GM23338 (cell line): ENCODE results near the gene FBXL2. TPM values are rescaled to one million over a fixed set of nuclear protein-coding genes. Genes with fewer than 3 reads are reported as not detected.

Experiments used
- ATAC-seq: fragments of 200-7000 bp; cut with Tn5 transposase; 3 replicates; pipeline ENCODE4 v1.9.1; 2020
- DNase-seq: peaks from one replicate; pipeline ENCODE4 v3.0.0-alpha.2; 2015; ENCODE audit warnings: low spot score
- H2AFZ ChIP-seq: fragments of 200-600 bp; sonication (generic); 2 replicates; pipeline ENCODE4 v1.8.0; 2016; ENCODE audit warnings: antibody characterized with exemption, mild to moderate bottlenecking, moderate library complexity
- H3F3A ChIP-seq: fragments of 200-600 bp; sonication (generic); replicated peaks from 2 replicates; pipeline ENCODE4 v1.8.0; 2017; ENCODE audit warnings: antibody characterized with exemption, mixed run types, low read depth
- H3K27ac ChIP-seq: fragments of 200-600 bp; sonication (generic); 2 replicates; pipeline ENCODE4 v1.6.1; 2016; ENCODE audit warnings: low read depth
- H3K27me3 ChIP-seq: fragments of 200-600 bp; sonication (generic); 2 replicates; pipeline ENCODE4 v1.8.0; 2016; ENCODE audit warnings: mild to moderate bottlenecking, mixed run types, moderate library complexity; ENCODE audit not compliant: insufficient read depth
- H3K36me3 ChIP-seq: fragments of 200-600 bp; sonication (generic); 2 replicates; pipeline ENCODE4 v1.8.0; 2016; ENCODE audit warnings: mild to moderate bottlenecking; ENCODE audit not compliant: insufficient read depth
- H3K4me1 ChIP-seq: fragments of 200-600 bp; sonication (generic); 2 replicates; pipeline ENCODE4 v1.8.0; 2016; ENCODE audit warnings: mild to moderate bottlenecking, moderate library complexity; ENCODE audit not compliant: insufficient read depth
- H3K4me2 ChIP-seq: fragments of 200-600 bp; sonication (generic); 2 replicates; pipeline ENCODE4 v1.7.1; 2017; ENCODE audit warnings: mixed run types
- H3K4me3 ChIP-seq: fragments of 200-600 bp; sonication (generic); 2 replicates; pipeline ENCODE4 v1.6.1; 2016; ENCODE audit warnings: mixed run types
- H3K79me2 ChIP-seq: fragments of 200-600 bp; sonication (generic); replicated peaks from 2 replicates; pipeline ENCODE4 v1.8.0; 2017; ENCODE audit warnings: mild to moderate bottlenecking; ENCODE audit not compliant: insufficient read depth
- H3K9me2 ChIP-seq: fragments of 200-600 bp; sonication (generic); 2 replicates; pipeline ENCODE4 v1.8.0; 2017; ENCODE audit not compliant: insufficient read depth
- H4K20me1 ChIP-seq: fragments of 200-600 bp; sonication (generic); replicated peaks from 2 replicates; pipeline ENCODE4 v1.8.0; 2017; ENCODE audit warnings: mild to moderate bottlenecking; ENCODE audit not compliant: insufficient read depth
- H3K27ac Mint-ChIP-seq: 2 replicates; pipeline ENCODE4 v1.8.0; 2020; ENCODE audit warnings: inconsistent platforms, mild to moderate bottlenecking, moderate library complexity, mixed read lengths
- H3K27me3 Mint-ChIP-seq: 3 replicates; pipeline ENCODE4 v1.8.0; 2022; ENCODE audit warnings: low read depth, mild to moderate bottlenecking, moderate library complexity, mixed read lengths, inconsistent platforms; ENCODE audit not compliant: insufficient read depth, poor library complexity
- H3K36me3 Mint-ChIP-seq: 3 replicates; pipeline ENCODE4 v1.8.0; 2021; ENCODE audit warnings: low read depth, mild to moderate bottlenecking, inconsistent platforms, moderate library complexity, mixed read lengths
- H3K4me1 Mint-ChIP-seq: 3 replicates; pipeline ENCODE4 v1.8.0; 2020; ENCODE audit warnings: mild to moderate bottlenecking, inconsistent platforms, mixed read lengths
- H3K4me3 Mint-ChIP-seq: 3 replicates; pipeline ENCODE4 v1.8.0; 2021; ENCODE audit warnings: moderate library complexity, mild to moderate bottlenecking, inconsistent platforms, mixed read lengths
- H3K9me3 Mint-ChIP-seq: 3 replicates; pipeline ENCODE4 v1.8.0; 2020; ENCODE audit warnings: moderate library complexity, mild to moderate bottlenecking, inconsistent platforms, mixed read lengths
- CREB1 ChIP-seq: fragments of 250-450 bp; sonication (Bioruptor Pico); IDR thresholded peaks from 2 replicates; pipeline ENCODE4 v1.5.0; 2020; ENCODE audit warnings: low read depth, mild to moderate bottlenecking, moderate library complexity
- EZH2 ChIP-seq: fragments of 200-600 bp; sonication (generic); IDR thresholded peaks from one replicate; pipeline ENCODE4 v1.8.0; 2017; ENCODE audit warnings: antibody characterized with exemption, mild to moderate bottlenecking, low read depth; ENCODE audit not compliant: unreplicated experiment
- EZH2phosphoT487 ChIP-seq: fragments of 200-600 bp; sonication (generic); IDR thresholded peaks from one replicate; pipeline ENCODE4 v1.8.1; 2018; ENCODE audit warnings: antibody characterized with exemption; ENCODE audit not compliant: unreplicated experiment
- NANOG ChIP-seq: IDR thresholded peaks from 2 replicates; pipeline ENCODE4 v1.6.1; 2016; ENCODE audit warnings: antibody characterized with exemption, borderline replicate concordance
- POLR2AphosphoS5 ChIP-seq: IDR thresholded peaks from 2 replicates; pipeline ENCODE4 v1.6.1; 2016; ENCODE audit warnings: antibody characterized with exemption, low read depth
- ZNF114 ChIP-seq: fragments of 250-450 bp; sonication (Bioruptor Pico); IDR thresholded peaks from 2 replicates; pipeline ENCODE4 v1.5.0; 2020; ENCODE audit warnings: mild to moderate bottlenecking, moderate library complexity
- polyA plus RNA-seq: library from polyadenylated mRNA; unstranded; fragments of >200 nt; fragmentation: Nextera tagmentation; extraction: Ambion mirVana; gene quantifications from 2 replicates; pipeline ENCODE4 v1.2.1, GENCODE V29; 2016
- total RNA-seq: library from RNA; depleted of rRNA; stranded (reverse); fragments of >200 nt; shearing (Covaris generic); gene quantifications from 2 replicates; pipeline ENCODE4 v1.2.3, GENCODE V29; 2014
- TF ChIP-seq, protein P1 (sequence below): IDR thresholded peaks from one replicate; pipeline ENCODE4 v1.6.1; 2018; ENCODE audit warnings: antibody characterized with exemption; ENCODE audit not compliant: unreplicated experiment
- TF ChIP-seq, protein P2 (sequence below): fragments of 250-450 bp; sonication (Bioruptor Pico); IDR thresholded peaks from 2 replicates; pipeline ENCODE4 v1.5.0; 2020; ENCODE audit warnings: mild to moderate bottlenecking, moderate library complexity

The FBXL2 gene
- total and polyA plus RNA-seq, 2 experiments from 2014 or later: 2.8 to 5.7 TPM

DNA sequence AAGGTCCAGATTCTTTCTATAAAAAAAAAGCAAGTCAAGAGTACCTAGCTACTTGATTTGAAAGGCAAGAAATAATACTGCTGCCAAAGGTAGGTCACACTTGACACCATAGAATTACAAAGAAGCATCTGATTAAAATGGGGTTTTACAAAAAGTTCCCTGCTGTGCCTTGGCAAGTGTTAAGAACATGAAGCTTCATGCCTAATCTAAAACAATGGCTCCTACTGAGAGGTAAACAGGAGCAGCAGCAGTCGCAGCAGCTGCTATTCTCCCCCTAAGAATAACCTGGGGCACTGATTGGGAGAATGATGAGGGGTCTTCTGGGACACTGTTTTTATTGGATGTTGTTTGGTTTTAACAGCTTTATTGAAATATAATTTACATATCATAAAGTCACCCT, 148.8 kb downstream of the FBXL2 start:
- ATAC-seq (peak; percentile 89), DNase-seq (peak; percentile 89)
- Histone ChIP-seq H3F3A (no peaks in the 10 kb centered on the region), H3K4me1 (peaks cover 59% of the 10 kb centered on the region), H4K20me1 (peaks cover 39% of the 10 kb centered on the region), H3K4me3 (peak overlapping the region; percentile 3; the same call in 1 of the 2 replicates), H3K4me2 (peak overlapping the region; percentile 44), H3K79me2 (peaks cover 93% of the 10 kb centered on the region), H3K9me2 (no peaks in the 10 kb centered on the region), H2AFZ (no peak overlapping the region), H3K36me3 (peaks cover 5% of the 10 kb centered on the region; the same call in 1 of the 2 replicates), H3K27ac (no peak overlapping the region), H3K27me3 (no peaks in the 10 kb centered on the region)
- Mint-ChIP-seq H3K27me3 (peaks cover 10% of the 10 kb centered on the region), H3K9me3 (no peaks in the 10 kb centered on the region), H3K4me1 (peaks cover 65% of the 10 kb centered on the region), H3K36me3 (peaks cover 36% of the 10 kb centered on the region), H3K4me3 (peak overlapping the region; percentile 49; the same call in 2 of the 3 replicates), H3K27ac (no peak overlapping the region)
- TF ChIP-seq, protein P1, sequence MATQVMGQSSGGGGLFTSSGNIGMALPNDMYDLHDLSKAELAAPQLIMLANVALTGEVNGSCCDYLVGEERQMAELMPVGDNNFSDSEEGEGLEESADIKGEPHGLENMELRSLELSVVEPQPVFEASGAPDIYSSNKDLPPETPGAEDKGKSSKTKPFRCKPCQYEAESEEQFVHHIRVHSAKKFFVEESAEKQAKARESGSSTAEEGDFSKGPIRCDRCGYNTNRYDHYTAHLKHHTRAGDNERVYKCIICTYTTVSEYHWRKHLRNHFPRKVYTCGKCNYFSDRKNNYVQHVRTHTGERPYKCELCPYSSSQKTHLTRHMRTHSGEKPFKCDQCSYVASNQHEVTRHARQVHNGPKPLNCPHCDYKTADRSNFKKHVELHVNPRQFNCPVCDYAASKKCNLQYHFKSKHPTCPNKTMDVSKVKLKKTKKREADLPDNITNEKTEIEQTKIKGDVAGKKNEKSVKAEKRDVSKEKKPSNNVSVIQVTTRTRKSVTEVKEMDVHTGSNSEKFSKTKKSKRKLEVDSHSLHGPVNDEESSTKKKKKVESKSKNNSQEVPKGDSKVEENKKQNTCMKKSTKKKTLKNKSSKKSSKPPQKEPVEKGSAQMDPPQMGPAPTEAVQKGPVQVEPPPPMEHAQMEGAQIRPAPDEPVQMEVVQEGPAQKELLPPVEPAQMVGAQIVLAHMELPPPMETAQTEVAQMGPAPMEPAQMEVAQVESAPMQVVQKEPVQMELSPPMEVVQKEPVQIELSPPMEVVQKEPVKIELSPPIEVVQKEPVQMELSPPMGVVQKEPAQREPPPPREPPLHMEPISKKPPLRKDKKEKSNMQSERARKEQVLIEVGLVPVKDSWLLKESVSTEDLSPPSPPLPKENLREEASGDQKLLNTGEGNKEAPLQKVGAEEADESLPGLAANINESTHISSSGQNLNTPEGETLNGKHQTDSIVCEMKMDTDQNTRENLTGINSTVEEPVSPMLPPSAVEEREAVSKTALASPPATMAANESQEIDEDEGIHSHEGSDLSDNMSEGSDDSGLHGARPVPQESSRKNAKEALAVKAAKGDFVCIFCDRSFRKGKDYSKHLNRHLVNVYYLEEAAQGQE: no peak
- 0 out of 2 replicates have a peak, but pooled peaks have one; percentile 53 for TF ChIP-seq ZNF114
- no peak for TF ChIP-seq EZH2
- no peak for TF ChIP-seq POLR2AphosphoS5
- TF ChIP-seq EZH2phosphoT487: no peak
- peak; percentile 39; the same call in 1 of the 2 replicates for TF ChIP-seq CREB1 (CRISPR knock-in tag)
- peak; percentile 91; the same call in 1 of the 2 replicates for TF ChIP-seq NANOG
- TF ChIP-seq, protein P2, sequence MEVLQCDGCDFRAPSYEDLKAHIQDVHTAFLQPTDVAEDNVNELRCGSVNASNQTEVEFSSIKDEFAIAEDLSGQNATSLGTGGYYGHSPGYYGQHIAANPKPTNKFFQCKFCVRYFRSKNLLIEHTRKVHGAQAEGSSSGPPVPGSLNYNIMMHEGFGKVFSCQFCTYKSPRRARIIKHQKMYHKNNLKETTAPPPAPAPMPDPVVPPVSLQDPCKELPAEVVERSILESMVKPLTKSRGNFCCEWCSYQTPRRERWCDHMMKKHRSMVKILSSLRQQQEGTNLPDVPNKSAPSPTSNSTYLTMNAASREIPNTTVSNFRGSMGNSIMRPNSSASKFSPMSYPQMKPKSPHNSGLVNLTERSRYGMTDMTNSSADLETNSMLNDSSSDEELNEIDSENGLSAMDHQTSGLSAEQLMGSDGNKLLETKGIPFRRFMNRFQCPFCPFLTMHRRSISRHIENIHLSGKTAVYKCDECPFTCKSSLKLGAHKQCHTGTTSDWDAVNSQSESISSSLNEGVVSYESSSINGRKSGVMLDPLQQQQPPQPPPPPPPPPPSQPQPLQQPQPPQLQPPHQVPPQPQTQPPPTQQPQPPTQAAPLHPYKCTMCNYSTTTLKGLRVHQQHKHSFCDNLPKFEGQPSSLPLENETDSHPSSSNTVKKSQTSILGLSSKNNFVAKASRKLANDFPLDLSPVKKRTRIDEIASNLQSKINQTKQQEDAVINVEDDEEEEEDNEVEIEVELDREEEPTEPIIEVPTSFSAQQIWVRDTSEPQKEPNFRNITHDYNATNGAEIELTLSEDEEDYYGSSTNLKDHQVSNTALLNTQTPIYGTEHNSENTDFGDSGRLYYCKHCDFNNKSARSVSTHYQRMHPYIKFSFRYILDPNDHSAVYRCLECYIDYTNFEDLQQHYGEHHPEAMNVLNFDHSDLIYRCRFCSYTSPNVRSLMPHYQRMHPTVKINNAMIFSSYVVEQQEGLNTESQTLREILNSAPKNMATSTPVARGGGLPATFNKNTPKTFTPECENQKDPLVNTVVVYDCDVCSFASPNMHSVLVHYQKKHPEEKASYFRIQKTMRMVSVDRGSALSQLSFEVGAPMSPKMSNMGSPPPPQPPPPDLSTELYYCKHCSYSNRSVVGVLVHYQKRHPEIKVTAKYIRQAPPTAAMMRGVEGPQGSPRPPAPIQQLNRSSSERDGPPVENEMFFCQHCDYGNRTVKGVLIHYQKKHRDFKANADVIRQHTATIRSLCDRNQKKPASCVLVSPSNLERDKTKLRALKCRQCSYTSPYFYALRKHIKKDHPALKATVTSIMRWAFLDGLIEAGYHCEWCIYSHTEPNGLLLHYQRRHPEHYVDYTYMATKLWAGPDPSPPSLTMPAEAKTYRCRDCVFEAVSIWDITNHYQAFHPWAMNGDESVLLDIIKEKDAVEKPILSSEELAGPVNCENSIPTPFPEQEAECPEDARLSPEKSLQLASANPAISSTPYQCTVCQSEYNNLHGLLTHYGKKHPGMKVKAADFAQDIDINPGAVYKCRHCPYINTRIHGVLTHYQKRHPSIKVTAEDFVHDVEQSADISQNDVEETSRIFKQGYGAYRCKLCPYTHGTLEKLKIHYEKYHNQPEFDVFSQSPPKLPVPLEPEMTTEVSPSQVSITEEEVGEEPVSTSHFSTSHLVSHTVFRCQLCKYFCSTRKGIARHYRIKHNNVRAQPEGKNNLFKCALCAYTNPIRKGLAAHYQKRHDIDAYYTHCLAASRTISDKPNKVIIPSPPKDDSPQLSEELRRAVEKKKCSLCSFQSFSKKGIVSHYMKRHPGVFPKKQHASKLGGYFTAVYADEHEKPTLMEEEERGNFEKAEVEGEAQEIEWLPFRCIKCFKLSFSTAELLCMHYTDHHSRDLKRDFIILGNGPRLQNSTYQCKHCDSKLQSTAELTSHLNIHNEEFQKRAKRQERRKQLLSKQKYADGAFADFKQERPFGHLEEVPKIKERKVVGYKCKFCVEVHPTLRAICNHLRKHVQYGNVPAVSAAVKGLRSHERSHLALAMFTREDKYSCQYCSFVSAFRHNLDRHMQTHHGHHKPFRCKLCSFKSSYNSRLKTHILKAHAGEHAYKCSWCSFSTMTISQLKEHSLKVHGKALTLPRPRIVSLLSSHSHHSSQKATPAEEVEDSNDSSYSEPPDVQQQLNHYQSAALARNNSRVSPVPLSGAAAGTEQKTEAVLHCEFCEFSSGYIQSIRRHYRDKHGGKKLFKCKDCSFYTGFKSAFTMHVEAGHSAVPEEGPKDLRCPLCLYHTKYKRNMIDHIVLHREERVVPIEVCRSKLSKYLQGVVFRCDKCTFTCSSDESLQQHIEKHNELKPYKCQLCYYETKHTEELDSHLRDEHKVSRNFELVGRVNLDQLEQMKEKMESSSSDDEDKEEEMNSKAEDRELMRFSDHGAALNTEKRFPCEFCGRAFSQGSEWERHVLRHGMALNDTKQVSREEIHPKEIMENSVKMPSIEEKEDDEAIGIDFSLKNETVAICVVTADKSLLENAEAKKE: peak; percentile 64
